ENCODE results near the gene CYP4F12. TPM values are rescaled to one million over a fixed set of nuclear protein-coding genes. Genes with fewer than 3 reads are reported as not detected.
A peak's percentile ranks its signal among the peaks of the same experiment; 100 is the strongest.

The CYP4F12 gene, protein sequence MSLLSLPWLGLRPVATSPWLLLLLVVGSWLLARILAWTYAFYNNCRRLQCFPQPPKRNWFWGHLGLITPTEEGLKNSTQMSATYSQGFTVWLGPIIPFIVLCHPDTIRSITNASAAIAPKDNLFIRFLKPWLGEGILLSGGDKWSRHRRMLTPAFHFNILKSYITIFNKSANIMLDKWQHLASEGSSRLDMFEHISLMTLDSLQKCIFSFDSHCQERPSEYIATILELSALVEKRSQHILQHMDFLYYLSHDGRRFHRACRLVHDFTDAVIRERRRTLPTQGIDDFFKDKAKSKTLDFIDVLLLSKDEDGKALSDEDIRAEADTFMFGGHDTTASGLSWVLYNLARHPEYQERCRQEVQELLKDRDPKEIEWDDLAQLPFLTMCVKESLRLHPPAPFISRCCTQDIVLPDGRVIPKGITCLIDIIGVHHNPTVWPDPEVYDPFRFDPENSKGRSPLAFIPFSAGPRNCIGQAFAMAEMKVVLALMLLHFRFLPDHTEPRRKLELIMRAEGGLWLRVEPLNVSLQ
- total RNA-seq = not detected in 2 replicates

DNA sequence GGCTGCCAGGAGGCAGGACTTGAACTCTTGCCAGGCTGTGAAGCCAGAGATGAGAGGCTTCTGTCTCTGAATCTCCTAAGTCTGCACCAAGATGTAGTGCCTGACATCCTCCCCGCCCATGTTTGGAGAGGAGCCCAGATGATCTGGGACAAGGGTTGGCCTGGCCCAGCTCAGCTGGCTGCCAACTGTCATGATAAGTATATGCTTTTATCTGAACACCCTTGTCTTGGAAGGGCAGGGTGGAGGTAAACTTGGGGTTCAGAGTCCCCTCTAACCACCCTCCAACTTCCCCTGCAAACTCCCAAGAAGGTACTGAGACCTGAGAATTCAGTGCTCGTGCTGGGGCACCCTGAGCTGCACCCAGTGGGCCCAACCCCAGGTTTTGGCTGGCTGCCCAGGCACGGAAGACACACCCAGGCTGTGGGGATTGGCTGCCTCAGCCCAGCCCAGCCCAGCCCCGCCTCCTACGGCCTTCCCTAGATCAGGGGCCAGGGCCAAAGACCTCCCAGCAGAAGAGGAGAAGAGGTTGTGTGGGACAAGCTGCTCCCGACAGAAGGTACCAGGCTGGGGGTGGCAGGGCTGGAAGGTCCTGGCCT is at the start of gene CYP4F12:
Gene CYP4F12 (plus strand): TSS at position 508 of the 596 bp plus-strand sequence. CDS start 443 bp downstream, outside the sequence.
- TF ChIP-seq, protein P1, sequence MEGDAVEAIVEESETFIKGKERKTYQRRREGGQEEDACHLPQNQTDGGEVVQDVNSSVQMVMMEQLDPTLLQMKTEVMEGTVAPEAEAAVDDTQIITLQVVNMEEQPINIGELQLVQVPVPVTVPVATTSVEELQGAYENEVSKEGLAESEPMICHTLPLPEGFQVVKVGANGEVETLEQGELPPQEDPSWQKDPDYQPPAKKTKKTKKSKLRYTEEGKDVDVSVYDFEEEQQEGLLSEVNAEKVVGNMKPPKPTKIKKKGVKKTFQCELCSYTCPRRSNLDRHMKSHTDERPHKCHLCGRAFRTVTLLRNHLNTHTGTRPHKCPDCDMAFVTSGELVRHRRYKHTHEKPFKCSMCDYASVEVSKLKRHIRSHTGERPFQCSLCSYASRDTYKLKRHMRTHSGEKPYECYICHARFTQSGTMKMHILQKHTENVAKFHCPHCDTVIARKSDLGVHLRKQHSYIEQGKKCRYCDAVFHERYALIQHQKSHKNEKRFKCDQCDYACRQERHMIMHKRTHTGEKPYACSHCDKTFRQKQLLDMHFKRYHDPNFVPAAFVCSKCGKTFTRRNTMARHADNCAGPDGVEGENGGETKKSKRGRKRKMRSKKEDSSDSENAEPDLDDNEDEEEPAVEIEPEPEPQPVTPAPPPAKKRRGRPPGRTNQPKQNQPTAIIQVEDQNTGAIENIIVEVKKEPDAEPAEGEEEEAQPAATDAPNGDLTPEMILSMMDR (IDR thresholded peaks at IDR 0.05; ENCODE audit: insufficient read depth, low read depth, low read length) = no peak
- DNase-seq (ENCODE audit: low read depth) = peak; percentile 1
- no peak within 1 kb of the TSS for H3K4me3 ChIP-seq (ENCODE audit: low read depth, low read length)

DNA sequence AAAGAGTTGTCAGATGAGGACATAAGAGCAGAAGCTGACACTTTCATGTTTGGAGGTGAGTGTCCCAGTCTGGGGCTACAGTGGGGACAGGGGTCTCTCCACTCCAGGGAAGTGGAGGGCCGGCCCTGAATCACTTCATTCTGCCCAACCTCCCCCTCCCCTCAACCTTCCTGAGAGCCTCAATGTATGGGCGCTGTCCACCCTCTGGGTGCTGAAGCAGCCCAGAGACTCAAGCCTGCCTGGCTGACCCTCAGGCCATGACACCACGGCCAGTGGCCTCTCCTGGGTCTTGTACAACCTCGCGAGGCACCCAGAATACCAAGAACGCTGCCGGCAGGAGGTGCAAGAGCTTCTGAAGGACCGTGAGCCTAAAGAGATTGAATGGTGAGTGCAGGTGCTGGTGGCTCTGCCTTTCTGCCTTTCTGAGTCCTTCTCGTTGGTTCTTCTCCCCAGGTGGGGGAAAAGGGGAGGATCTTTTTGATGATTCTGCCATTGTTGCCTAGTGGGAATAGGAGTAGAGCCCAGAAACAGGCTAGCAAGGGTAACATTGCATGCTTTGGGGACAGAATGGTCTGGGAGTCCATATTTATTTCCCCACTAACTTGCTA is 49.1 kb upstream of the CYP4F12 start:
- H3K4me3 ChIP-seq (ENCODE audit: low read depth, low read length) = no peak overlapping the region
- no peak for DNase-seq (ENCODE audit: low read depth)
- TF ChIP-seq, protein P1 (IDR thresholded peaks at IDR 0.05; ENCODE audit: insufficient read depth, low read depth, low read length) = no peak

DNA sequence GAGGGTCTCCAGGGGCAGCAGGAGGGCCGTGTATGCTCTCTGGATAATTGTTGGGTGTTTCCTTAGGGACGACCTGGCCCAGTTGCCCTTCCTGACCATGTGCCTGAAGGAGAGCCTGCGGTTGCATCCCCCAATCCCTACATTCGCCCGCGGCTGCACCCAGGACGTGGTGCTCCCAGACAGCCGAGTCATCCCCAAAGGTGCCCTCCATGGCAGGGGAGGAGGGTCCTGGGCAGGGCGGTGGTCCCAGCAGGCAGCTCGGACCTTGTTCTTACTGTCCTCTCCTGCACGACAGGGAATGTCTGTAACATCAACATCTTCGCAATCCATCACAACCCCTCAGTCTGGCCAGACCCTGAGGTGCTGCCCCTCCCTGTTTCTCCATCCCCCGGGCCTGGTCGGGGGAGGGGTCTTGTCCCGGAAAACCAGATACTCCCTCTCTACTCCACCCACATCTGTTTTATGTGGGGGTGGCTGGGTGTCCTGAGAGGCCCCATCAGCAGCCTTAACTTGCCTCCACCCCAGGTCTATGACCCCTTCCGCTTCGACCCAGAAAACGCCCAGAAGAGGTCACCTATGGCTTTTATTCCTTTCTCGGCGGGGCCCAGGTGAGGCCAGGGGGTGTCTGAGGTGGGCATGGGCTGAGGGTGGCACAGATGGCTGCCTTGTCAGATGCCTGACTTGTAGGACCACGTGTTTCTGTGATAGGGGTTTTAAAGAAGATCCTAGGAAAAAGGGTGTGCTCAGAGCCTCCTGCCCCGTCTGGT is 44.5 kb upstream of the CYP4F12 start:
- no peak overlapping the region for H3K4me3 ChIP-seq (ENCODE audit: low read depth, low read length)
- TF ChIP-seq, protein P1 (IDR thresholded peaks at IDR 0.05; ENCODE audit: insufficient read depth, low read depth, low read length) = no peak
- DNase-seq (ENCODE audit: low read depth) = no peak

DNA sequence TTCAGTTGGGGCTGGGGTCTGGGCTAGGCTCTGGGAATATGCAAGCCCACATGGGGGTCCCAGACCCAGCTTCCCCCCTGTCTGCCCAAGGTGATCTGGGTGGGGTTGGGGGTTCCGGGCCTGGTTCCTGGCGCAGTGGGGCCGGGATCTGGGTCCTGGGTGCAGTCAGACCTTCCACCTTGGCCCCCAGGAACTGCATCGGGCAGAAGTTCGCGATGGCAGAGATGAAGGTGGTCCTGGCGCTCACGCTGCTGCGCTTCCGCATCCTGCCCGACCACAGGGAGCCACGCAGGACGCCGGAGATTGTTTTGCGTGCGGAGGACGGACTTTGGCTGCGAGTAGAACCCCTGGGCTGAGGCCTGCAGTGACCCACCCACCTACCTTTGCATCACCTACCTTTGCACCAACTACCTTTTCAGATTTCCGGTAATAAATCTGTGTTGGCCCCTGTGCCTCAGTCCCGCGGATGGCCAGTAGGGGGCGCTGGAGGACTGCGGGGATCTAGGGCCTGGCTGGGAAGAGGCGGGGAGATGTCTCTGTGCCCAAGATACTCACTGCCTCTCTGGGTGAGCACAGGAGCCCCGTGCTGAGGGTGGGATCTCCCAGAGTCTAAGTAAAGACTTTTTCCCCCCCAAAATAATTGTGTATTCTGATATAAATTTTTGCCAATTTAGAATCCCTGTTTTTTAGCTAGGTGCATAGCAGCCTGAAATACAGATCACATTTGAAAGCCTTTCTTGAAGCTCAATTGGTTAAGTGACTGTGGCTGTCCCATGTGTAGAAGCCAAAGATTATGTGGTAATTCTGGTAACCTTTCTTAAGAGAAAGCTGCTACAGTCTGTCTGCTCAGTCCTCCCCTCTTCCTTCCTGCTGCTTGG is 43.6 kb upstream of the CYP4F12 start:
- no peak overlapping the region for H3K4me3 ChIP-seq (ENCODE audit: low read depth, low read length)
- TF ChIP-seq, protein P1 (IDR thresholded peaks at IDR 0.05; ENCODE audit: insufficient read depth, low read depth, low read length) = peak; percentile 85
- peak; percentile 47 for DNase-seq (ENCODE audit: low read depth)

DNA sequence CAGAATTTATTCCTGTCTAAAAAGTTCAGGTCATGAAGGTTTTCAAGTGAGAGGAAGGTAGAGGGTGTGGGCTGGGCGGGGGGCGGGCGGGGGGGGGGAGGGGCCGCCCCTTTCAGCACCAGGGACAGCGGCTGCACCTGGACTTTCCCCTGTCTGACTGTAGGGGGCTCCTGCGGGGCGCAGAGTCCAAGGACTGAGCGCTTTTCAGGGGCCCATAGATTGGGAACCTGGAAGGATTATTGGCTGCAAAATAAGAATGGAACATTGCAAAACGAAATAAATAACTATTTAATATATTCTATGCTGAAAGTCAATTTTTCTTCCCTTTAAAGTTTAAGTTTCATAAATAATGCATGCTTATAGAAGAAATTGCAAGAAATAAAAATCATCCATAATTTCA is 41.1 kb upstream of the CYP4F12 start:
- no peak overlapping the region for H3K4me3 ChIP-seq (ENCODE audit: low read depth, low read length)
- TF ChIP-seq, protein P1 (IDR thresholded peaks at IDR 0.05; ENCODE audit: insufficient read depth, low read depth, low read length) = no peak
- no peak for DNase-seq (ENCODE audit: low read depth)

Data from fibroblast of villous mesenchyme (primary cell).